Stimulated activated CD8-positive, alpha-beta memory T cell treated with anti-CD3 and anti-CD28 coated beads, Interleukin-7, amount 100 ng/mL, for 48 hours (primary cell): ENCODE results near the gene ARHGAP32.

Experiments
- DNase-seq, 2 donors: peaks; one replicate each; pipeline ENCODE4 v3.0.0-alpha.2; 2020; ENCODE audit warnings: low read depth in 1 of 2; ENCODE audit errors: extremely low read depth in 1 of 2

The ARHGAP32 gene

DNA sequence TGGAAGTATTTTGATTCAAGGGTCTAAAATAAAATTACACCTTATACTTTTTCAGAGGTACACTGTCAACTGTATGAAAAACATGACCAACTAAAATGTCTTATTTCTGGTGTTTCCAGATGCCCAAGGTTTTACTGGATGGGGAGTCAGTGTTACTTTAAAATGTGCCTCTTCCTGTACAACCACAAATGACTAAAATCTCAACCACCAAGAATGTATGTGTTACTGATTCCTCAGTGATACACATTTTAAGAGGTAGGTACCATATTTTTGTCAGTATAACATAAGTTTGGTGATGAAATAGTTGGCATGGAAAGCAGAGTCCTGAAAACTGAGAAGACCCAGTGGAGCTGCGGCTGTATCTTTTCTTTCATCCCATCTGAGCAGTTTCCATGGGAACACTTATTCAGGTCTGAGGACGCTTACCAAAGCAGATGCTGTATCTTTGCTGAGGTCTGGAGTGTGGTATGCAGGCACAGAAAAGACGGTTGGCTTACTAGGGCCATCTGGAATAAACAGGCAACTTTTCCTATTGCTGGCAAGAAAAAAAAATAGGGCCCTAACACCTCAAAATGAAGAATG lies 228.3 kb downstream of the ARHGAP32 start:
- DNase-seq = no peak

- DNase-seq = no peak
These were observed 229.2 kb downstream of the ARHGAP32 start for GRCh38 chr11:128962896-128963295.

DNA sequence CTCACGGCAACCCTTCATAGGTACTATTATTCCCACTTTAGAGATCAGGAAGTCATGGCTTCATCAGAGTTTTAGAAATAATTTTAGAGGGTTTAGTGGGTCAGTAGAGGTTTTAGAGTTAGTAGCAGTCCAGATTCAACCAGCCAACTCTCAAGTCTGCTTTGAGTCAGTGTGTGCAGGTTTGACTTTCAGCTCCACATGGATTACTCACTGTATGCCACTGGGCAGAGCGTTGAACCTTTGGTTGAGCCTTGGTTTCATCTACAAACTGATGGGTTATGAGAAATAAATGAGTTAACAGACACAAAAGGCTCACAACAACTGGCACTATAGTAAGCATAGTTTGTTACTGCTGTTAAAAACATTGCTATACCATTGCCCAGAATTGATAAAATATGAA lies 230.5 kb downstream of the ARHGAP32 start:
- DNase-seq = no peak

GRCh38 chr11:128957202-128957482 lies 235.0 kb downstream of the ARHGAP32 start:
- DNase-seq = no peak

DNA sequence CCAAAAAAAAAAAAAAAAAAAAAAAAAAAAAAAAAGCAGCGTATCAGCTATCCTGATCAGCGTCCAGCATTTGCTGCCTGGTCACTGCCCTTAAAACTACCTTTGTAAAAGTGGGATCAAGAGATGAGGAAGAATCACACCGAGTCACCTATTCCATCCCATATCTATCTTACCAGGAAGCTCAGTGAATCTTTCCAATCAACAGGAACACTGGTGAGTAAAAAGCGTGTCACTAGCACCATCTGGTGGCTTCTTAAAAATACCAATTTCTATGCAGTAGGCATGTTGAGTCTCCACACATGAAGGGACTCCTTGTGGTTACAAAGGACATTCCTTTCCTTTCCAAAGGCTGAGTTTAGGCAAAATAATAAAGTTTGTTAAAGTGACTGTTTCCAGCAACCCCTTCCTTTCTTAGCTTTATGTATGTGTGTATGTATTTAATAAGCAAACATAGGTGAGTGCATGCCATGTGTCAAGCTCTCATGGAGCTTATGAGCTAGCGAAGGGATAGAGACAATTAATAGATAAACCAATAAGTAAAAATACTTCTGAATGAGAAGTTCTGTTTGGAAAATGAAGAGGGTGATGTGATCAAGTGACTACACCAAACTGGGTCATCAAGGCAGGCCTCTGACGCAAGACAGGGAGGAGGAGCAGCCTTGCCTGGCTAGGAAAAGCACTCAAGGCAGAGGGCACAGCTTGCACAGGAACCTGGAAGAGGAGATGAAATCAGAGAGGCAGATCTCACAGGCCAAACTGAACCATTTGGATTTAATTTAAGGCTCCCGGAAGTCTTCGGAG lies 235.5 kb downstream of the ARHGAP32 start:
- DNase-seq = no peak

GRCh38 chr11:128955636-128956035 lies 236.5 kb downstream of the ARHGAP32 start:
- no peak for DNase-seq

DNA sequence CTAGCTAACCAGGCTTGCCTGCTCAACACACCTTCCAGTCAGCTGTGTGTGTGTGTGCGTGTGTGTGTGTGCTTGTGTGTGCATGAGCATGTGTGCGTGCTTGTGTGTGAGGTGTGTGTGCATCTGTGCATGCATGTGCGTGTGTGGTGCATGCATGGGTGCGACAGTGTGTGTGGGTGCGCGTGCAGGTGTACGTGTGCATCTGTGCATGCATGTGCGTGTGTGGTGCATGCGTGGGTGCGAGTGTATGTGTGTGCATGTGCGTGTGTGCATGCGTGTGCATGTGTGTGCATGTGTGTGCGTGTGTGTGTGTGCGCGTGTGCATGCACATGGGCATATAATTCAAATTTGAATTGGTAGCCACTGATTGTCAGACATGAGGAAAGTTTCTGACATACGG lies 239.0 kb downstream of the ARHGAP32 start:
- no peak for DNase-seq

- no peak for DNase-seq
These were observed 242.2 kb downstream of the ARHGAP32 start for GRCh38 chr11:128949791-128950454.

GRCh38 chr11:128948583-128948982 lies 243.5 kb downstream of the ARHGAP32 start:
- no peak for DNase-seq

GRCh38 chr11:128947773-128948172 lies 244.4 kb downstream of the ARHGAP32 start:
- no peak for DNase-seq

DNA sequence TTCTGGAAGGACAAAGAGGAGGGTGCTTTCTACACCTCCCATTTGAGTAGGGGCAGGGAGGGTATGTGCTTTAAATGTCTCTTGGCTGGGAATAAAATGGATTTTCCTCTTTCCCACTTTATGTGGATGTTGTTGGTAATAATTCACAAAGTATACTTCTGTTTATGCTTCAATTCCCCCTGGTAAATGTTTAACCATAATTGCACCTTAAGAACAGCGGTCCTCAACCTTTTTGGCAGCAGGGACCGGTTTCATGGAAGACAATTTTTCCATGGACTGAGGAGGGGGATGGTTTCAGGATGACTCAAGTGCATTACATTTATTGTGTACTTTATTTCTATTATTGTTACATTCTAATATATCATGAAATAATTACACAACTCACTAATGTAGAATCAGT lies 245.5 kb downstream of the ARHGAP32 start:
- no peak for DNase-seq

DNA sequence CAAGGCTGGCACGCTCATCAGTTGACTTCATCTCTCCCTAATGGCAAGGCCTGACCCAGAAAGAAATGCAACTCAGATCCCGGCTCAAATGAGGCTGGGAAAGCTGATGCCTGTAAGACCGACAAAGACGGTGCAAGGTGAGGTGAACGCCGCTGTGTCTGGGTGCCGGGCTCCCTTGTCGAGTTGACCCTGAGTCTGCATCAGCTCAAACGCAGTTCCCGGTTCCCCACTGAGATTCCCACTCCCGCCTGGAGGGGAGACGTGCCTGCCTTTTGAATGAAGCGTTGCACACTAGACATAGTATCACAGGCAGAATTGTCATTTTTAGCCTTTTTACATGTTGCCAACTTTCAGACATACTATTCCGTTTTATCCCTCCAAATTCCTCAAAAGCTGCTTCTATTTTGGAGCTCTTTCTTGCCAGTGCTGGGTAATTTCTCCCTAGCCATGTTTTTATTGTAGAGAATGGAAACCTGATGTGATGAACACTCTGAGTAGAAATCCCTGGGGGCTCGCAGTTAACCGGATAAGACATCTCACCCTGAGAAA lies 248.6 kb downstream of the ARHGAP32 start:
- DNase-seq = no peak

DNA sequence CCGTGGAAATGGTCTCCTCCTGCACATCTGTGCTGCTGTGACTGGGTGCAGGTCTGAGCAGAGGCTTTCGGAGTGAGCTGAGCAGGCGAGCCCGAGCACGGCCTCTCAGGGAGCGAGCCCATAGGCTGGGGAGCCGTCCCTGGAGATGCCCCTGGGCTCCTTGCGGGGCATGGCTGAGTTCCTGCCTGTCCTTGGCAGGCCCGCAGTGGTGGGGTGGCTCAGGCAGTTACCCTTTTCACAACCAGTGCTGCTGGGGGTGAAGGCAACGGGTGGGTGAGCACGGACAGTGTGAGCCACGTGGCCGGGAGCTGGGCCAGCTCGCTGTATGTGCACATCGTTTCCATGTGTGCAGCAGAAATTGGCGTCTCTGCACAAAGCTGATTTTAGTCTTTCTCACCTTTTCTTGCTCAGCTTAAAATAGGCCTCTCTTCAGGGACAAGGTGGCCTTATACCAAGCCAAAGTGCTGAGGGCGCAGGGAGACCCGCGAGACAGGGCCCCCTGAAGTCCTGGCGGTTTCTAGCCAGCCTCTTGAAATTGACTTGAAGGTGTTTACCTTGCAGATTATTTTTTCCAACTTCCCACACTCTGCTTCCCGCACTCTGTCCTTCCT lies 249.2 kb downstream of the ARHGAP32 start, which contains the start of gene TP53AIP1:
TP53AIP1 (minus strand) TSS at position 55 of the 611 bp plus-strand sequence. CDS start 5,053 bp downstream, outside the sequence.
- DNase-seq = no peak

DNA sequence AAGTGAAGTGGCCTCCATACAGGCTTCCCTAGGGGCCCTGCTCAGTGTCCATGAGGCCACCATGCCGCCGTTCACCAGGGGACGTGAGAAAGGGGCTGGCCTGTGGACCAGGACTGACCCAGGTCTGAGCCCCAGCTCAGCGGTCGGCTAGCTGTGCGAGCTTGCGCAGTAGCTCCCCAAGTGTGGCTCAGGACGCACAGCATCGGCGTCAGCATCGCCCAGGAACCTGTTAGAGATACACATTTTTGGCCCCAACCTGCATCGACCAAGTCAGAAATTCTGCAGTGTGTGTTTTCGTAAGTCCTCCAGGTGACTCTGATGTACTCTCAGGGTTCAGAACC lies 249.9 kb downstream of the ARHGAP32 start:
- DNase-seq = no peak

DNA sequence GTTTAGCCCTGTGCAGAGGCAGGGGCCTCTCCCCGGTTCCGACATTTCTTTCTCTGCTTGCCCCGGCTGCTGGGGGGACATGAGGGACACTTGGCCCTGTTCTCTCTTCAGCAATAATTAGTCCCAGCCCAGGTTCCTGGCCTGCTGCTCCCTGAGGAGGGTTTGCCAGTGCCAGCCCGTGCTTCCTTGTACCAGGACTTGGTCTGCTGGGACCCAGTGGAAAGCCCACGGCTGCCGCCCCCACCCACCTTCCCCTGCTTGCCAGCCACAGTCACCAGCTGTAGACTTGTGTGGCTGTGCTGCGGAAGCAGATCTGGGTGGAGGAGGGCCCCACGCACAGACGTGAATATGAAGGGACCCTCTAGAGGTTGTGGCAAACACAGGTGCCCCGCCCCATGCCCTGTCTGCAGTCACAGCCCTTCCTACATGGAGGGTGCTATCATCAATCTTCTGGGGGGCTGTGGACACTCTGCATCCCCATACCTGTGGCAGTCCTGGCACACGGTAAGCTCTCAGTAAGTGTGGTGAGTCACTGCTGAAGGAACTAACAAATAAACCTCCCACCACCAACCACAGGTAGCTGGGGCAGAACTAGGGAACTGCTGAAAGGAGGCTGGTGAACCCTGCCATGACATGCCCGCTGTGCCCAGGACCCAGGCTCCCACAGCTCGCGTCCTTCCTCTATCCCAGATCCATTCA lies 250.4 kb downstream of the ARHGAP32 start:
- DNase-seq = no peak

DNA sequence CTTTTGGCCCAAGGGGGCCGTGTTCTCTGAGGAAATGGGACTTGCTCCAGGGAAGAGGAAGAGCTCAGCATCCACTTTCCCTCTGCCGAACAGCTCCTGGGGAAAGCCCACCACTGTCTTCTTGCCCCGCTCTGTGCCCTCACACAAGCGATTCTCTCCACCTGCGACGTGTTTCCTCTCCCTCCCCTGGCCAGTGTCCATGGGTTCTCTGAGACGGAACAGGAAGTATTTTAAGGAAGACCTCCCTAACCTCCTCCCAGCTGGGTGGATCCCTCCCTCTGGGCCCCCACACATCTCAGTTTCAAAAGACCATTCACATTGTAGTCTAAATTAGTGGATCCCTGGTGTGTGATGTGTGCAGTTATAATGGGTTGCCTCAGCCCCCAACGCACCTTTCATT lies 251.0 kb downstream of the ARHGAP32 start:
- no peak for DNase-seq

- DNase-seq = no peak
These were observed 251.5 kb downstream of the ARHGAP32 start for GRCh38 chr11:128940603-128941002.

DNA sequence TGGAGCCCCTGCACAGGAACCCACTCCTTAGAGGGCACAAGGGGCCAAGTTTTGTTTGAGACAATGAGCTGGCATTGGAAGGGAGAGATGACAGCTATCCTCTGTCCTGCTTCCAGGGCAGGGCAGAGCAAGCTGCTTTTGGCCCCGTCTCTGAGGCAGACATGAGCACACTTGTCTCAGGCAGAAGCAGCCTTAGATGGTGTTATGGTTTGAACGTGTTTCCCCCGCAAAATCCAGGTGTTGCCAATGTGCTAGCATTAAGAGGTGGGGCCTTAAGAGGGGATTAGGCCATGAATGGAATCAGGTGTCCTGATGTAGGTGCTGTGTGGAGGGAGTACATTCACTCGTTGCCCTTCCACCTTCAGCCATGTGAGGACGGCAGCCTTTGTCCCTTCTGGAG lies 252.0 kb downstream of the ARHGAP32 start:
- no peak for DNase-seq

DNA sequence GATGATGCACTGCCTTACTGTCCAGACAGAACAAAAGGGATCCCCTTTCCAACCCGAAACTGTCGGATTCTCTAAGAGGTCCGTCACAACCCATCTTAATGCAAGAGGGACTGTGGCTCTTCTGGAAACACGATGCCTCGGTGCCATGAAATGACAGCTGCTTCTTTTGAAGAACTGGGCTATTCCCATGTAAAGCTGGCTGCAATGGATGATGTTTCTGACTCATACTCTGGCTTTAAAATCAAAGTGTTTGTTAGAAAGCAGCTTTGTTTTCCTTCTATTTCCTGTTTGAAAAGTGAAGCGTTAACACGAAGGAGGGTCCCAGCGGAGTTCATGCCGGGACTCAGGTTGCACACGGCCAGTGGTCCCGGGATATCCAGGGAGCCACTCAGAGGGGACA lies 252.5 kb downstream of the ARHGAP32 start:
- DNase-seq = no peak

DNA sequence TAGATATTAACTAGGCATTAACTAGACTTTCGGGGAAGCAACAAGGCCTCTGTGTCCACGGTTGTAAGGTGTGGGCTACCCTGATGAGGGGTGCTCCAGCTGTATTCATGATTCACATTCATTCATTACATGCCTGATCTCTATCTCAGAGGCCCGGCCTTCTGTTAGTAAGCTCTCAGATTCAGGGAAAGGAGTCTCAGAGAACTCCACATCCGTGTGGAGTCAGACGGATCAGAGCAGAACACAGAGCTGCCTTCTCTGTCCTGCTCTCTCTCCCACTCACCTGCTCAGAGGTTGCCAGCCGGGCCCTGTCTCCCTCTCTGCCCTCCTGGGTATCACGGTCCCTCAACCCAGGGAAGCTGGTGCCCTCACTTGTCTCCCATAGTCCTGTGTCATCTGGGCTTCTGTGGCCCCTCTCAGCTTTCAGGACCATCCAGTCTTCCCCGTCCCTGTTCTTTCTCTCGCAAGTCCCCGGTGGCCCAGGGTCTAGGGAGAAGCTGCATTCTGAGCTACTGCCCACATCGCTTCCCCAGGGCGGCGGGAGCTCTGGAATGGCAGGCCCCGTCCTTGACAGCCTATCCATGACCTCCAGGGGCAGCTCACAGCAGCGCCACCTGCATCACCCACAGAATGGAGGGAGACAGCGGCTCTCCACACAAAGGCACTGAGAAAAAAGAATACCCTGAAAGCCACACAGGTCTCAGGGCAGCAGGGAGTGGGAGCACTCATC lies 253.8 kb downstream of the ARHGAP32 start:
- no peak for DNase-seq
